Endodermal cell (in vitro differentiated cells): ENCODE results near the gene SH2D6. TPM values are rescaled to one million over a fixed set of nuclear protein-coding genes. Genes with fewer than 3 reads are reported as not detected.

Experiments
- DNase-seq: peaks from one replicate; pipeline ENCODE4 v3.0.0-alpha.2; 2017
- H3K27ac ChIP-seq: 2 replicates; pipeline ENCODE4 v1.5.1; 2013; ENCODE audit warnings: mild to moderate bottlenecking, low read depth, low read length, moderate library complexity
- H3K27me3 ChIP-seq: 2 replicates; pipeline ENCODE4 v1.6.1; 2013; ENCODE audit warnings: mild to moderate bottlenecking, low read length, moderate library complexity; ENCODE audit not compliant: insufficient read depth, control insufficient read depth, poor library complexity, severe bottlenecking
- H3K36me3 ChIP-seq: 2 replicates; pipeline ENCODE4 v1.7.0; 2013; ENCODE audit warnings: mild to moderate bottlenecking, low read length, moderate library complexity; ENCODE audit not compliant: control insufficient read depth, insufficient read depth
- H3K4me1 ChIP-seq: one replicate; pipeline ENCODE4 v1.7.0; 2013; ENCODE audit warnings: low read length; ENCODE audit not compliant: control insufficient read depth, insufficient read depth
- H3K4me3 ChIP-seq: 2 replicates; pipeline ENCODE4 v1.5.1; 2013; ENCODE audit warnings: mild to moderate bottlenecking, low read length, moderate library complexity
- H3K9ac ChIP-seq: 2 replicates; pipeline ENCODE4 v1.6.1; 2013; ENCODE audit warnings: mild to moderate bottlenecking, low read length, moderate library complexity; ENCODE audit not compliant: poor library complexity, severe bottlenecking; ENCODE audit errors: extremely low read depth
- H3K9me3 ChIP-seq: 2 replicates; pipeline ENCODE4 v1.6.1; 2013; ENCODE audit warnings: mild to moderate bottlenecking, low read length, moderate library complexity; ENCODE audit not compliant: control insufficient read depth
- H3K27ac Mint-ChIP-seq: 2 replicates; pipeline ENCODE4 v1.8.0; 2020; ENCODE audit warnings: mixed read lengths
- H3K27me3 Mint-ChIP-seq: 2 replicates; pipeline ENCODE4 v1.8.0; 2021; ENCODE audit warnings: mild to moderate bottlenecking, mixed read lengths; ENCODE audit not compliant: insufficient read depth
- H3K36me3 Mint-ChIP-seq: 2 replicates; pipeline ENCODE4 v1.8.0; 2020; ENCODE audit warnings: low read depth, mixed read lengths
- H3K4me1 Mint-ChIP-seq: 2 replicates; pipeline ENCODE4 v1.8.0; 2020; ENCODE audit warnings: mixed read lengths
- H3K4me3 Mint-ChIP-seq: 2 replicates; pipeline ENCODE4 v1.8.0; 2020; ENCODE audit warnings: mild to moderate bottlenecking, moderate library complexity, mixed read lengths
- H3K9me3 Mint-ChIP-seq: 2 replicates; pipeline ENCODE4 v1.8.0; 2020; ENCODE audit warnings: mild to moderate bottlenecking, mixed read lengths
- WGBS, 2 experiments: methylation state at CpG; one replicate each; pipeline versions ENCODE4 v1.1.5 to v1.1.7; 2013; ENCODE audit warnings: missing lambda C conversion rate in 2 of 2, mixed read lengths in 1 of 2; ENCODE audit not compliant: insufficient coverage in 1 of 2, insufficient read length in 1 of 2; 5-methylcytosine and 5-hydroxymethylcytosine counted together
- total RNA-seq, 2 donors: library from RNA; stranded (reverse); fragmentation: NEBNext Ultra II Directional in 1 of 2; extraction: Animal tissue kit (Norgen Biotek cat#: 25700) in 1 of 2; gene quantifications; 2 replicates in 1 of 2; 3 replicates in 1 of 2; pipeline ENCODE4 v1.2.1, GENCODE V29; 2021
- TF ChIP-seq, protein P1 (sequence below): fragments of 200-600 bp; sonication (generic); conservative IDR thresholded peaks from 2 replicates; pipeline ENCODE4 v1.5.0; 2021; ENCODE audit warnings: antibody characterized with exemption, mild to moderate bottlenecking

SH2D6 gene
- total RNA-seq, 2 donors from 2014 or later = 0.68 to 1.1 TPM

DNA sequence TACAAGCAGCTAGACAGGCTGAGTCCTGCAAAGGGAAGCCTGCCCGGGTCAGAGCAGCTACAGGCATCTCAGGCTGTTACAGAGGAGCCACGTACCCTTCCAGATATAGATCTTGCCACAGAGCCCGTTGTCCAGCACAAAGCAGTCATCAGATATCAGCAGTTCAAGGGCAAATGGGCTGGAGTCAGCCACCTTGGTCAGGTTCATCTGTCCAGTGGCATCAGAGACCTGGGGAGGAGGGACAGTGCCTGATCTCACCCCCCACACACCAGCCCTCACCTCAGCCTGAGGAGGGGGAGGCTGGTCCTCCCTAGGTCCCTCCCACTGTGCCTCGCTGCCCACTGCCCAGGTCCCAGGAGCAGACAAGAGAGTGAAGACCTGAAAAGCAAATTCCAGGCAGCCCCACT is 20.6 kb upstream of the SH2D6 start:
- Mint-ChIP-seq H3K27me3 (no peaks in the 10 kb centered on the region), H3K36me3 (peaks cover 43% of the 10 kb centered on the region), H3K4me1 (no peaks in the 10 kb centered on the region), H3K27ac (no peak overlapping the region), H3K9me3 (no peaks in the 10 kb centered on the region), H3K4me3 (no peak overlapping the region)
- TF ChIP-seq, protein P1, sequence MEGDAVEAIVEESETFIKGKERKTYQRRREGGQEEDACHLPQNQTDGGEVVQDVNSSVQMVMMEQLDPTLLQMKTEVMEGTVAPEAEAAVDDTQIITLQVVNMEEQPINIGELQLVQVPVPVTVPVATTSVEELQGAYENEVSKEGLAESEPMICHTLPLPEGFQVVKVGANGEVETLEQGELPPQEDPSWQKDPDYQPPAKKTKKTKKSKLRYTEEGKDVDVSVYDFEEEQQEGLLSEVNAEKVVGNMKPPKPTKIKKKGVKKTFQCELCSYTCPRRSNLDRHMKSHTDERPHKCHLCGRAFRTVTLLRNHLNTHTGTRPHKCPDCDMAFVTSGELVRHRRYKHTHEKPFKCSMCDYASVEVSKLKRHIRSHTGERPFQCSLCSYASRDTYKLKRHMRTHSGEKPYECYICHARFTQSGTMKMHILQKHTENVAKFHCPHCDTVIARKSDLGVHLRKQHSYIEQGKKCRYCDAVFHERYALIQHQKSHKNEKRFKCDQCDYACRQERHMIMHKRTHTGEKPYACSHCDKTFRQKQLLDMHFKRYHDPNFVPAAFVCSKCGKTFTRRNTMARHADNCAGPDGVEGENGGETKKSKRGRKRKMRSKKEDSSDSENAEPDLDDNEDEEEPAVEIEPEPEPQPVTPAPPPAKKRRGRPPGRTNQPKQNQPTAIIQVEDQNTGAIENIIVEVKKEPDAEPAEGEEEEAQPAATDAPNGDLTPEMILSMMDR = no peak
- Histone ChIP-seq H3K27me3 (no peaks in the 10 kb centered on the region), H3K4me3 (no peak overlapping the region), H3K4me1 (no peaks in the 10 kb centered on the region), H3K27ac (no peak overlapping the region), H3K36me3 (peaks cover 7% of the 10 kb centered on the region), H3K9me3 (no peaks in the 10 kb centered on the region), H3K9ac (no peak overlapping the region)
- DNase-seq = no peak
- 88 to 91% methylated on average over 4 of the region's 4 CpGs for WGBS, 2 experiments

DNA sequence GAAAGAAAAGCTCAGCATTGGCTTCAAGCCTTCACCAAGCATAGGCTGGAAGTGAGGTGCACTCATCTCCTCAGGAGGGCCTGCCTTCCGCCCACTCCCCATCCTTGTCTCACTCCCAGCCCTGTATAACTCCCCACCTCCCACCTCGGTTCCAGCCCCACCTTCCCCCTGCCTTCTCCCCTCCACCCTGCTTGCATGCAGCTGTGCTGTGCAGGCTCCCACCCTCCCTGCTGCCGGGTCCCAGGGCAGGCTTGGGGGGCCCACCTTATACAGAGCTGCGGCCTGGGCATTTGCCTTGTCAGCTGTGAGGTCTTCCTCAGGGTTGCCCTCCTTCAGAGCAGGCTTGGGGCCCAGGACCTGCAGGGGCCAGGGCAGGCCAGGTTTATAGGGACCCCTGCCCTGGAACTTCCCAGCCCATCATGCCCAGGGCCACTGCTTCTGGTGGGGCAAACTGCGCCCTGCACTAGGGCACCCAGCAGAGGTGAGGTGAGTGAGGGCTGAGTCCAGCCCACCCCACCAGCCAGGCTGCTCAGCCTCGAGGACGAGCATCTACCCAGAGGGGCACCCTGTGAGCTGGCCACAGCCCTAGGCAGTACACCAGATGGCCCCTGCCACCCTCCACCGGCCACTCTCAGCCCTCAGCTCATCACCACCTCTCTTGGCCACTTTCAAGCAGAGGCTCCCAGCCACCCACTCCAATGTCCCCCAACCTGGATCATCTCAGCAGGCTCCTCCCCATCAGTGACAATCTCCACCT is 19.9 kb upstream of the SH2D6 start:
- 85 to 94% methylated on average over 3 to 8 of the region's 8 CpGs for WGBS, 2 experiments
- Mint-ChIP-seq H3K36me3 (peaks cover 47% of the 10 kb centered on the region), H3K27me3 (no peaks in the 10 kb centered on the region), H3K4me3 (no peak overlapping the region), H3K4me1 (no peaks in the 10 kb centered on the region), H3K27ac (no peak overlapping the region), H3K9me3 (peaks cover 6% of the 10 kb centered on the region)
- H3K4me3 ChIP-seq = no peak overlapping the region
- H3K27me3 ChIP-seq = no peaks in the 10 kb centered on the region
- no peaks in the 10 kb centered on the region for H3K4me1 ChIP-seq
- no peak overlapping the region for H3K27ac ChIP-seq
- peaks cover 7% of the 10 kb centered on the region for H3K36me3 ChIP-seq
- no peak overlapping the region for H3K9ac ChIP-seq
- TF ChIP-seq, protein P1 = no peak
- DNase-seq = no peak
- peaks cover 5% of the 10 kb centered on the region for H3K9me3 ChIP-seq

DNA sequence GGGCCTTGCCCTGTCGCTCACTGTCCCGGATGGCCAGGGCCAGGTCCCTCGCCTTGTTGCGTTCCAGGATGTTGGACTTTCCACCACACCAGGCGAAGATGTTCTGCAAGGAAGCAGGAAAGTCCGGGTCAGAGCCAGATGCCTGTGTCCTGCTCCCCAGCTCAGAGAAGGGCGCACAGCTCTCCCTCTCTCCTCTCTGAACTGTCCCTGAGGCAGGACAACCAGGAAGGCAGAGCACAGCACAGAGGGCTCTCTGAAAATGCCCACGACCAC is 19.4 kb upstream of the SH2D6 start:
- WGBS, 2 experiments = 92 to 99% methylated on average over 7 to 8 of the region's 8 CpGs
- DNase-seq = no peak
- Histone ChIP-seq H3K9ac (no peak overlapping the region), H3K9me3 (peaks cover 10% of the 10 kb centered on the region), H3K4me3 (no peak overlapping the region), H3K4me1 (no peaks in the 10 kb centered on the region), H3K36me3 (peaks cover 7% of the 10 kb centered on the region), H3K27ac (no peak overlapping the region), H3K27me3 (no peaks in the 10 kb centered on the region)
- no peaks in the 10 kb centered on the region for H3K4me1 Mint-ChIP-seq
- no peak overlapping the region for H3K4me3 Mint-ChIP-seq
- TF ChIP-seq, protein P1 = no peak
- peaks cover 48% of the 10 kb centered on the region for H3K36me3 Mint-ChIP-seq
- H3K27ac Mint-ChIP-seq = no peak overlapping the region
- no peaks in the 10 kb centered on the region for H3K27me3 Mint-ChIP-seq
- H3K9me3 Mint-ChIP-seq = peaks cover 6% of the 10 kb centered on the region
